ENCODE data around the gene CYFIP2. TPM values are rescaled to one million over a fixed set of nuclear protein-coding genes. Genes with fewer than 3 reads are reported as not detected.
A peak's percentile ranks its signal among the peaks of the same experiment; 100 is the strongest.

Gene CYFIP2
- 385 and 471 TPM in 2 replicates for total RNA-seq

DNA sequence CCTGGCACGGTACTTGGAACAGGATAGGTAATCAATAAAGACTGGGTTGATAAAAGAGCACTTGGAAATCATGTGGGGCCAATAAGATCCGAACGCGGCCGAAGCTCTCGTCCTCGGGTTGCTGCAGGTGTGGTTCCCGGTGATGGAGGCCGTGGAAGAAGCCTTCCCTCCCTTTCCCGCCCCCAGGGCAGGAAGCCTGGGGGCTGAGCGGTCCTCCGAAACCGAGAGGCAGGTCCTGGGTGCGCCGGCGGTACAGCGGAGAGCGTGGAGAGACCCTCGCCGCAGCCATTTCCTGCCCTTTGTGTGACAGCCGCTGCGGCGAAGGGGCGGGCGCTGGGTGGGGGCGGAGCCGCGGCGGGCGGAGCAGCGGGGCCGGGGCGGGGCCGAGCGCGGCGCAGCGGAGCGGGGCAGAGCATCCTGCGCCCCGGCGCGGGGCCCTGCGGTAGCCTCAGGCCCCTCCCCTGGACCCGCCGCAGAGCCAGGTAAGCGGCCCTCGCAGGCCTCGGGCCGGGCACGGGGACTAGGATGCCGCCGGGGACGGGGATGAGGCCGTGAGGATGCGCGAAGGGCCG, at the start of gene CYFIP2:
TSS of gene CYFIP2 (plus strand) at position 410 of the 572 bp plus-strand sequence. CDS start 19,239 bp downstream, outside the sequence.
- Mint-ChIP-seq H3K36me3 (ENCODE audit: low read depth) (peaks cover 34% of the 10 kb centered on the region), H3K27ac (peak within 1 kb of the TSS; percentile 99), H3K27me3 (no peaks in the 10 kb centered on the region), H3K4me3 (peak within 1 kb of the TSS; percentile 97), H3K9me3 (peaks cover 4% of the 10 kb centered on the region), H3K4me1 (peaks cover 69% of the 10 kb centered on the region)
- POLR2A ChIA-PET, result interaction anchor here (0.5 to 6.5 kb wide), 12 partner anchors 11 to 123 kb away, joined by 3 to 73 read pairs (median 4); partner anchors contain the start of gene MED7
- intact Hi-C loops (cut with micrococcal nuclease), result loop anchor here (1.0 to 10.0 kb wide), 5 partner anchors 18 to 309 kb away; partner anchors contain the start of gene ADAM19
- peak; percentile 76 for DNase-seq
- CTCF ChIA-PET, result interaction anchor here (1.0 to 1.3 kb wide), 2 partner anchors 13 to 43 kb away, joined by 3 to 5 read pairs; no protein-coding TSS in a partner anchor
- peak; percentile 90 for ATAC-seq (ENCODE audit: low read depth)
- TF ChIP-seq, protein P1, sequence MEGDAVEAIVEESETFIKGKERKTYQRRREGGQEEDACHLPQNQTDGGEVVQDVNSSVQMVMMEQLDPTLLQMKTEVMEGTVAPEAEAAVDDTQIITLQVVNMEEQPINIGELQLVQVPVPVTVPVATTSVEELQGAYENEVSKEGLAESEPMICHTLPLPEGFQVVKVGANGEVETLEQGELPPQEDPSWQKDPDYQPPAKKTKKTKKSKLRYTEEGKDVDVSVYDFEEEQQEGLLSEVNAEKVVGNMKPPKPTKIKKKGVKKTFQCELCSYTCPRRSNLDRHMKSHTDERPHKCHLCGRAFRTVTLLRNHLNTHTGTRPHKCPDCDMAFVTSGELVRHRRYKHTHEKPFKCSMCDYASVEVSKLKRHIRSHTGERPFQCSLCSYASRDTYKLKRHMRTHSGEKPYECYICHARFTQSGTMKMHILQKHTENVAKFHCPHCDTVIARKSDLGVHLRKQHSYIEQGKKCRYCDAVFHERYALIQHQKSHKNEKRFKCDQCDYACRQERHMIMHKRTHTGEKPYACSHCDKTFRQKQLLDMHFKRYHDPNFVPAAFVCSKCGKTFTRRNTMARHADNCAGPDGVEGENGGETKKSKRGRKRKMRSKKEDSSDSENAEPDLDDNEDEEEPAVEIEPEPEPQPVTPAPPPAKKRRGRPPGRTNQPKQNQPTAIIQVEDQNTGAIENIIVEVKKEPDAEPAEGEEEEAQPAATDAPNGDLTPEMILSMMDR (IDR thresholded peaks at IDR 0.05), result no peak

DNA sequence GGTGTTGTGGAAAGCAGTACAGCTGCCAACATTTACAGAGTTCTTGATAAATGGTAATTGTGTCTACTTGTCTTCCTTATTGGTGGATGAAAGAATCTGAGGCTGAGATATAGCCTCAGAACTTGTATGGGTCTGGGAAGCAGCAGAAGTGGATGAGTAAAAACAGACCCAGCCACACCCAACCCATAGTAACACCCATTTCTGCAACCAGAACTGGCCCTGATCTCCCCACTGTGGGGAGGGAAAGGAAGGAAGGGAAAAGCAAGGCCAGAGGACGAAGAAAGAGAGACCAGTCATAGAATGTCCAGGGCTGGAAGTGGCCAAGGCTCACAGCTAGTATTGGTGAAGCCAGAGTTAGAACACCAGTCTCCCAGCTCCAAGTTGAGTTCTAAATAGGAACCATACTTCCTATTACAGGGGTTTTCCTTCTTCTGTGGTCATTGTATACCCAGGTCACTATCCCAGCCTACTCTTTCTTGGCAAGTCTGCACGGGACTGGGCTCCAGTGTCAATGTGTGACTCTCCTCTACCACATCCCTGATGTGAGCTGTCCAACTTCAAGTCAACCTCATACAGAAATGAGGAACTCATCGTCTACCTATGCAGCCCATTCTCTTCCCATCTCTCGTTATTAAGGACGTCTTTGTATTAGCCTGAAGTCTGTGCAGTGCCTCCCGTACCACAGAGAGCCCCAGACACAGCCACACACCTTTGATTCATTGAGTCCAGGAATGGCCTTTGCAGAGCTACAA, 49.4 kb upstream of the CYFIP2 start:
- no peaks in the 10 kb centered on the region for H3K36me3 Mint-ChIP-seq (ENCODE audit: low read depth)
- H3K9me3 Mint-ChIP-seq, result no peaks in the 10 kb centered on the region
- no peaks in the 10 kb centered on the region for H3K27me3 Mint-ChIP-seq
- CTCF ChIA-PET, result interaction anchor here (0.6 to 3.5 kb wide), 2 partner anchors 37 to 109 kb away, joined by 3 to 13 read pairs; no protein-coding TSS in a partner anchor
- intact Hi-C loops (cut with micrococcal nuclease), result loop anchor here (2.0 to 5.0 kb wide), 2 partner anchors 18 to 36 kb away; no protein-coding TSS in a partner anchor
- H3K4me1 Mint-ChIP-seq, result peaks cover 49% of the 10 kb centered on the region
- H3K4me3 Mint-ChIP-seq, result no peak overlapping the region
- ATAC-seq (ENCODE audit: low read depth), result no peak
- POLR2A ChIA-PET, result interaction anchor here (1.8 kb wide), 1 partner anchor 74 kb away, joined by 5 read pairs; the partner anchor contains the start of gene MED7
- TF ChIP-seq, protein P1 (IDR thresholded peaks at IDR 0.05), result no peak
- H3K27ac Mint-ChIP-seq, result no peak overlapping the region
- no peak for DNase-seq

DNA sequence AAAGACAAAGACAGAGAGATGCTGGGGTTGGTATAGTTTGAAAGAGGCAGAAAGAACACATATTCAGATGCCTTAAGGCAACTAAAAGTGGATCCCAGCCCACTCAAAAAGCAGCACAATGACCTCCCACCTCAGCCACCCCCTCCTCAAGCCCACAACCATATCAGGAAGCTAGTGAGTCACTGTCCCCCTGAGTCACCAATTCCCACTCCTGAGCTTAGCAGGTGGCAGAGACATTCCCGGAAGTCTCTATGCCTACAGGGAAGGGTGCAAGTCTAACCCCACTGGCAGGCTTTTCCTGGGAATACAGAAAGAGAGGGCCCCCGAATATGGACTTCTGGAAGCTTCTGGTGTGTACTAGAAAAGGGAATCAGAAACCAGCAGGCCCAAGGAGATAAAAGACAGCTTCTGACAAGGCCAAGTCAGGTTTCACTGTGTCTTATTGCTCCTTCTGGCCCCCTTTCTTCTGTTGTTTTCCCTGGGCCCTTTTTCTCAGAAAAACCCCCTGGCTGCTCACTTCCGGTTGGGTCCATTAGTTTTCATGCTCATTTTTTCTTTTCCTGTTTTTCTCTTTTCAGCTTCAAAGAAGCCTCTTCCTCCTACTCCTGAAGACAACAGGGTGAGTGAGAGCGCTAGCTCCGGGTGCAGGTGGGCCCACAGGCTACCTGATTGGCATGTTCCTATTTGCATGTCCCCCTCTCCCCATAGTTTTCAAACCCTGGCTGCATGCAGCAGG, 48.5 kb upstream of the CYFIP2 start:
- TF ChIP-seq, protein P1 (IDR thresholded peaks at IDR 0.05), result no peak
- H3K27me3 Mint-ChIP-seq, result no peaks in the 10 kb centered on the region
- ChIA-PET POLR2A (interaction anchor here (1.3 kb wide), 1 partner anchor 43 kb away, joined by 3 read pairs; no protein-coding TSS in a partner anchor), CTCF (interaction anchor here (0.6 to 3.5 kb wide), 3 partner anchors 36 to 108 kb away, joined by 3 to 13 read pairs (median 4); no protein-coding TSS in a partner anchor)
- intact Hi-C loops (cut with micrococcal nuclease), result loop anchor here (2.0 to 5.0 kb wide), 2 partner anchors 19 to 35 kb away; no protein-coding TSS in a partner anchor
- DNase-seq (no peak), ATAC-seq (ENCODE audit: low read depth) (no peak)
- H3K4me3 Mint-ChIP-seq, result peak overlapping the region; percentile 8
- H3K9me3 Mint-ChIP-seq, result no peaks in the 10 kb centered on the region
- no peaks in the 10 kb centered on the region for H3K36me3 Mint-ChIP-seq (ENCODE audit: low read depth)
- H3K4me1 Mint-ChIP-seq, result peaks cover 53% of the 10 kb centered on the region
- H3K27ac Mint-ChIP-seq, result peak overlapping the region; percentile 13

DNA sequence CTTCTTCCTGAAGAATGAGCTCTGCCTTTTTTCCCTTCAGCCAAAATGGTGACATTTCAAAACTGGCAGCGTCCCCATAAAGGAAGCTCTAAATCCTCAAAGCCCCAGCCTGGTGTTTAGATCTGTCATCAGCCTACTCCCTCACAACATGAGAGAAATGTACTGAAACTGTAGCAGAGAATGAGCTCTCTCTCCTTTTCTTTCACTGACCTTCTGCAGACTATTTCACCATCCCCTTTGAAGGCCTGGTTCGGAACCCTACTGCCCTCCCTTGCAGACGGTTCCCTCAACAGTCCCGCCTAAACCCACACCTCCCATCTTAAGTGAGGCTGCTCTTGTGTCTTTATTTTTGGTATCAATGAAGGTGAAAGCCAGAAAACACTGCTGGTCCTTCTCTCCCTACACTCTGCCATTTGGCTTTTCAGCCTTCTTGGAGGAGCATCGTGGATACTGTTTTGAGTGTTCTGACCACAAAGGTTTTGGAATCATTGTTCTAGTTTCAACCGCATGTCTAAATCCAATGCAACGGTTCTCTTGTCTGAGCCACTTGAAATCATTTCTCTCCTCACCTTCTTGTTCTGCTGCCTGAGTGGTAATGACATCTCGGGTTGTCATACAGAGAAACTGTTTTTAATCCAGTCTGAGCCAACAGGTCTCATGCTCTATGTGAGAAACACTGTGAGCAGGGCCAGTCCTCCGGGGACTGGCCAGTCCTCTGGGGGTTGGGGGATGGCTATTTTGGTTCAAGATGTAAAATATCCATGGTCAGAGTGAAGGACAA, 46.2 kb upstream of the CYFIP2 start:
- POLR2A ChIA-PET, result no interaction called here
- H3K4me1 Mint-ChIP-seq, result peaks cover 47% of the 10 kb centered on the region
- no peaks in the 10 kb centered on the region for H3K27me3 Mint-ChIP-seq
- no peak overlapping the region for H3K27ac Mint-ChIP-seq
- no peak overlapping the region for H3K4me3 Mint-ChIP-seq
- no peaks in the 10 kb centered on the region for H3K9me3 Mint-ChIP-seq
- ATAC-seq (ENCODE audit: low read depth), result no peak
- intact Hi-C loops (cut with micrococcal nuclease), result loop anchor here (5.0 kb wide), 1 partner anchor 33 kb away; no protein-coding TSS in a partner anchor
- TF ChIP-seq, protein P1 (IDR thresholded peaks at IDR 0.05), result no peak
- H3K36me3 Mint-ChIP-seq (ENCODE audit: low read depth), result no peaks in the 10 kb centered on the region
- DNase-seq, result no peak
- CTCF ChIA-PET, result no interaction called here
